T-helper 22 cell (primary cell): ENCODE results near the gene TRERF1.
"Not testable (repeated sequence)": the region's sequence is repeated elsewhere in the genome, so short reads cannot be mapped to it uniquely, and the experiment has no call there.

Experiments used
- DNase-seq: peaks from one replicate; pipeline ENCODE4 v3.0.0-alpha.2; 2020; ENCODE audit warnings: low read depth

The TRERF1 gene

DNA sequence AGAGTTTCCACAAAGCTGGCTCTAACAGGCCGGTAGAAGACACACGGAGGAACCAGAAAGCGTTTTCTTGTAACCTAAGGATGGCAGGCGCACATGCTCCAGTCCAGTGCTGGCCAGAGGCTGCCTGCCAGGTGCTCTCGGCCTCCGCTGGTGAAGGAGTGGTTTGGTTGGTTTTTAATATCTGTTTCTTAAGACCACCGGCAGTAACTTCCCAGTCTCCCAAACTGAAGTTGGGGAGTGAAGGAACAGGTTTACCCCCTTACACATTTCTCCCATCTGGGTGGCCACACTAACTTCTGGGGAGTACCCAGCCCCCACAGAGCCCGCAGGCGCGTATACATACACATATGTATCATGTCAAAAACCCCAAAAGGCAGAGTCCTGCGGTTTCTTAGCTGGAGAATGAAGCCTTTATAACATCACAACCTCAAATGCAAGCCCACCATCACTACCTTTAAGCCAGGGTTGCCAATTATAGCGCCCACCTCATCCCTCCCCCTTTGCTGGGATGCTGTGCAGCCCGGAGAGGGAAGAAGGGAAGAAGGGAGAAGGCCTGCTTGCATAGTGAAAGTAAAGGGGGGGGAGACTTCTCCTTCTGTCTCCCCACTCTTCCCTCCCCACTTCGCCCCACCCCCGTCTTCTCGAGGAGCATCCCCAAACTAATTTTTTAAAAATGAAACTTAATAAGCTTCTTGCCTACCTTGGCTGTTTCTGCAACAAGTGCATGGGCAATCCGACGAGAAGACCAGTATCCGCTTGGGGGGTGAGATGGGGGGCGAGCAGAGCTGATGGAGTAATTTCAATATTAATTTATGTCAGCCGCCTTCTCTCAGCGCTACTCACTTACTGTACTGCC, 1.0 kb downstream of the TRERF1 start:
- DNase-seq = no peak

- DNase-seq = no peak
Observed at GRCh38 chr6:42449917-42450476, 1.7 kb downstream of the TRERF1 start.

DNA sequence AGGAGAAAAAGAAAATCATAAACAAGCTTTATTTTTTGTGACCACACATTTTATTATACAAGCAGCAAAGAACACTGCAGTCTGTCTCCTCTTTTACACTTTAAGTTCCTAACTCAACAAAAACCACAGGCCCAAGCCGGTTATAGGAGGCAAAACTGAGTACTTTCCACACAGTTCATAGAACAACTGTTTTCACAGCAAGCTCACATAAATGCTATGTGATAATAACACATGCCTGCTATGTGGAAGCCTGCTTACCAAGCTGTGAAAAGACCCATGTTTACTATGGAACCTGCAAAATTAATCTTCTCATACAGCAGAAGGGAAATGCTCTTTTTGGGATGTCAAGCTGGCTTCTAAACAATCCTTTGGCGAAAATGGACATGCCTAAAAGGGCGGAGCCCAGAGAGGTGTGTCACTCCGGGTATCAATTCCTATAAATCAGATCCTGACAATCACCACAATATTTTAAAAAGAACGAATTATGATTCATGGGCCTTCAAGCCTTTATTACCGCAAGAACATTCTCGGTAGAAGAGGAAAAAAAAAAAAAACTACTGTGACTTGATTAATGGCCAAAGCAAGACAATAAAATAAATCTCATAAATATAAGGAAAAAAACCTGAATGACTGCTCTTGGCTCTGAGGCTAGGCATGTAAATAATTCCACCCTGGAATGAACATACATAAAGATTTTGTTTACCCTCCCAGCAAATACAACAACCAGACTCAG, 2.6 kb downstream of the TRERF1 start:
- no peak for DNase-seq

DNA sequence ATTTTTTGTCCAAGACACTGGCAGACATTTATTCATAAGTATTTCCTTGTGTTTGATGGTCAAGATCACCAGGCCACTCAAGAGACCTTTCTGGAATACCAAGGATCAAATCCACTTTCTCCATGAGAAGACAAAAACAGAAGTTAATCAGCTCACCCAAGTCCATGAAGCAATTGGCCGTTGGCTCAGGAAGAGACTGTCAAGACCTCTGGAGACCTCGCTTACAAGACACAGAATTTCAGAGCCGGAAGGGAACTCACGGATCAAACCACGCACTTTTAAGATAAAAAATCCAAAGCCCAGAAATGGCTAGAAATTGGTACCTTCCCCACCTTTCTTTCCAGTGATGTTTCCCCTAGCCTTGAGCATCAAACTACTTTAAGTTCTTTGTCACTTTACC, 3.3 kb downstream of the TRERF1 start:
- no peak for DNase-seq

DNA sequence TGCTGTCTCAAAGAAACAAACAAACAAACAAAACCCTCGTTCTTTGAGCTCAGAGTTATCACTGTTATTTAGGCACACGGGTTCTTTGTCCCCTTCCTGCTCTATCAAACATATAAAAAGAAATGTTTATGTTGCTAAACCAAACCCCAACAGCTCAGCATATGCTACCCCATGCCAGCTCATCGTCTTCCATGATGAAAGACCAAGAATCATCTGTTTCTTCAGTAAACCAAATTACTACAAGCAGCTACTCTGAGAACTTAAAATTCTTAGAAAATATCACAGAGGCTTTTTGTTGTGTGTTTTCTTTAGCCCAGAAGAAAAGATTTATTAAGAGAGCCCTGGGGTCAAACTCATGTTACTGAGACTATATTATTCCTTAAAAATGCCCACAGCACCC, 4.7 kb downstream of the TRERF1 start:
- DNase-seq = no peak

- no peak for DNase-seq
Observed at GRCh38 chr6:42446370-42446769, 5.4 kb downstream of the TRERF1 start.

GRCh38 chr6:42445955-42446354, 5.8 kb downstream of the TRERF1 start:
- DNase-seq = not testable (repeated sequence)

DNA sequence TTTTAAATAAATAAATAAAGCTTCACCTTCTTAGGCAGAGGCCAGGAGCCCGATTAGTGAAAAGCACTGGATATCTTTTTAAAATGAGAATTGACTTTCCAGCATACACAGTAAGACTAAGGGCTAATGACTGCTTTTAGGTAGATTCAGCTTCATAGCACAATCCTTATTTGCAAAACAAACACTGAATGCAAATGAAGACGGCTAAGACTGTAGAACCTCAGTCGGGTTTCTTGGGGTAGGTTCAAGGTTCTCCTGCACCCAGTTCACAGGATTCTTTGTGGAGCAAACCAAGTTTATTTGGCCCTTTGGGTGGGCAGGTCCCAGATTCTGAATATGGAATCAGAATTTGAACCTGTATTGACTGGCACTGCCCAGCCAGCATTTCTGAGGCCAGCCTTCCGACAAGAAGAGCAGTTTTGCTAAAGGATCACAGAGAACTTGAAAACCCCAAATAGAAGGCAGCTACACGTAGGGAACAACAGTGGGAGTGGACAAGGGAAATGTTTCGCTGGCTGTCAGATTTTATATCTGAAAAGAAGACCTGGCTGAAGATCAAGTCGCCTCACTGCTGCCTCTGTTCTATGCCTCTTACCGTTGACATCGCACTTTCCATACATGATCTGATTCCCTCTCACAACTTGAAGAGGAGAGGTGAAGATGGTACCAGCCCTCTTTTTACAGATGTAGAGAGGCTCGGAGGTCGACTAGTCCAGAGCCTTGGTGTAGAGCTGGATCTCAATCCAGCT, 8.2 kb downstream of the TRERF1 start:
- DNase-seq = no peak

- no peak for DNase-seq
Observed at GRCh38 chr6:42441697-42442081, 10.0 kb downstream of the TRERF1 start.

DNA sequence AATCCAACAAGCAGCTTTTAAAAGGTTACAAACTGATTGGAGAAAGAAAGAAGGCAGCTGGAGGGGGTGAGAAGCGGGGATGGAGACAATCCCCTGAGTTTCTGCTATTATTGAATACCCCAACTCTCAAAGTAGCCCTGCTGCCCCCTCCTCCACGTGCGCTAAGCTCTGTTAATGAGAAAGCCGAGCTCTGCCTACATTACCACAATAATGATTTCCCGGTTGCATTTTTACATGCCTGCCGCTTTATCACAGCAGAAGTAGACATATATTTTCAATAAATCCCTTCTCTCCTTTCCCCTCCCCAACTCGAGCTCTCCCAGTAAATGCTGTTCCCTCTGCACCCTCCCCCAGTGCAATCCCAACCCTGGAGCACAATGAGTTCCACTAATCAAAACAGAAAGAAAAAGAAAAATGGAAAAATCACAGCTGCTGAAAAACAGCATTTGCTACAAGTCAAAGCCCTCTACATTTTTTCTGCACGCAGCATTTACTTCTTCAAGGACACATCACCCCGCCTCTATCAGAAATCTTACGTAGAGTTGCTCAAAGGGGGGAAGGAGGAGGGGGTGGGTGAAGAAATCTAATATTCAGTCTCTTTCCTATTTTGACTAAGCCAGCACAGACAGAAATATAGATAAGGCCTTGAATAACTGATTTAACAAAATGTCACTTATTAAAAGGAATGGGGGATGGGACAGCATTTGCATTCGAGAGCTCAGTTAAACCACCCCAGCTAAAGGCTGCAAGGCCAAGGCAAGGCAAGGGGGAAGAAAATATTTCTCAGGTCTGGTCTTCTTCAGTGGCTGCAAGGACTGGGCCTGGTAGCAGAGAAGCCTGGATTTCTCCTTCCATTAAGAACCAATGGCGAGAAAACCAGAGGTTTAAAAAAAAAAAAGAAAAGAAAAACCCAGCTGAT, 10.7 kb downstream of the TRERF1 start:
- DNase-seq = no peak

GRCh38 chr6:42440027-42440426, 11.7 kb downstream of the TRERF1 start:
- DNase-seq = no peak

- no peak for DNase-seq
Observed at GRCh38 chr6:42436825-42437224, 14.9 kb downstream of the TRERF1 start.

DNA sequence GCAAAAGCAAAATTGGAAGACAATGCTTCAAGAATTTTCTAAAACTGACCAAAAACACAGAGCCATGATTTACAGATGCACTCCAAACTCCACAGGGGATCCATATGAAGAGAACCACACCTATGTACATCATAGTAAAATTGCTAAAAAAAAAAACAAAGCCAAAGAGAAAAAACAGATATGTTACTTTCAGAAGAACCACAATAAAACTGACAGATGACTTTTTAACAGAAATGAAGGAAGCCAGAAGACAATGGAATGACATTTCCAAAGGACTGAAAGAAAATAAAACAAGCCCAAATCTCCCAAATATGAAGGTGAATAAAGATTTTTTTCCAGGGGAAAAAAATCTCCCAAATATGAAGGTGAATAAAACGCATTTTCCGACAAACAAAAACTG, 17.5 kb downstream of the TRERF1 start:
- DNase-seq = no peak

DNA sequence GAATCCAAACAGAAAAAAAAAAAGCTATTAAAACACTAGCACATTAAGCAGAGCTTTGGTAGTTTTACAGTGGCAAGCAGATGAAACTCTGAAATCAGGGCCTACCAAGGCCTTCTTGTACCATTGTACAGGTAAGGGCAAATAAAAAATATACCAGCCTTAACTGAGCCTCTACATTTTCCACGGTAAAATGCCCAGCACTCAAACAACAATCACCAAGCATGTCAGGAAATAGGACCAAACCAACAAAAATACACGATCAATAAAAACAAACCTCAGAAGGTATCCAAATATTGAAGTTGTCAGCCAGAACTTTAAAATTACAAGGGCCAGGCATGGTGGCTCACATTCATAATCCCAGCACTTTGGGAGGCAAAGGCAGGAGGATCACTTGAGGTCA, 18.3 kb downstream of the TRERF1 start:
- DNase-seq = no peak

- no peak for DNase-seq
Observed at GRCh38 chr6:42431877-42432276, 19.8 kb downstream of the TRERF1 start.

- DNase-seq = no peak
Observed at GRCh38 chr6:42431356-42431755, 20.4 kb downstream of the TRERF1 start.

GRCh38 chr6:42429836-42430235, 21.9 kb downstream of the TRERF1 start:
- DNase-seq = no peak

- DNase-seq = no peak
Observed at GRCh38 chr6:42429042-42429585, 22.6 kb downstream of the TRERF1 start.

DNA sequence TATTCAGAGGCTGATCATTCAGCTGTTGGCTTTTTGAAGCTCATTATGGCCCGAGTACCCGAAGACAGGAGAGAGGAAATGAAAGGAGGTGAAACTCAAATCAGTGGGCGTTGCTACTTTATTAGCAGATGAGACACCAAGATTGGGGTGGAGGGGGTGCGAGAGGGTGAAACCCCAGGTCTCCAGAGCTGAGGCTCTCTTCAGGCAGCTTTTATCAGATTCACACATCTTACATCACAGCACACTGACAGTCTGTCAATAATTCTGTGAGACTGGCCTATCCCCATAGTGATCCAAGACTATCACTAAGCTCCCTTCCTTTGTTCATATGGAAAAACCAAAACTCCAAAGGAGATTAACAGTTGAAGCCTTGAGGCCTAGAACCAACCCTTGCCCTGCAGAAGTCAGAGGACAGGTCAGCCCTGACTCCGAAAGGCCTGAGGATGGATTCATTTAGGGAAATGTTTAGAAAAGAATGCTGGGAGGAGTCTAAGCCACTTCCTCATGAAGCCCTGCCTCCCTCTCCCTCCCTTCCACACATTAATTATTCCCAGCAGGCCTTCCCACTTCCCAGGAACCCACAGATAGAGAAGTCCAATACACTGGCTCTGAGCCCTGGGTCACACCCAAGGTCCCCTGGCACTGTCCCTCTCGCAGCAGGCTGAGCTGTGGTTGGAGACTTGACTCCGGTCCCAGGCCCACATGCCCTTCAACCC, 23.2 kb downstream of the TRERF1 start:
- peak; percentile 60 for DNase-seq

GRCh38 chr6:42427871-42428270, 23.9 kb downstream of the TRERF1 start:
- no peak for DNase-seq
